SK-N-SH (cell line): Measurements from ENCODE around the gene PDIA5. TPM values are rescaled to one million over a fixed set of nuclear protein-coding genes. Genes with fewer than 3 reads are reported as not detected.

Source experiments
- CTCF ChIA-PET: fragments of 300-600, 350-600 bp; formaldehyde crosslinking; extraction: SDS; loops from one replicate; lab custom pipeline; 2021; lab: Yijun Ruan, JAX
- POLR2A ChIA-PET: fragments of 350-600 bp; sonication (Branson Sonifier 250); formaldehyde crosslinking; extraction: SDS; loops from one replicate; lab custom pipeline; 2020; ENCODE audit warnings: antibody characterized with exemption, inconsistent platforms; lab: Yijun Ruan, JAX
- DNase-seq: peaks from one replicate; pipeline ENCODE4 v3.0.0; 2012
- H2AFZ ChIP-seq: fragments of 200-600 bp; sonication (generic); 2 replicates; pipeline ENCODE4 v1.8.1; 2016; ENCODE audit warnings: antibody characterized with exemption, mild to moderate bottlenecking, low read depth
- H3F3A ChIP-seq: fragments of 200-600 bp; sonication (generic); replicated peaks from 2 replicates; pipeline ENCODE3; 2016; ENCODE audit warnings: antibody characterized with exemption, mild to moderate bottlenecking; ENCODE audit not compliant: insufficient read depth
- H3K27ac ChIP-seq, 2 experiments: fragments of 200-500 bp in 1 of 2; fragments of 200-600 bp in 1 of 2; sonication (Bioruptor generic) in 1 of 2; sonication (generic), shearing (Covaris generic) in 1 of 2; 2 replicates each; pipeline versions ENCODE4 v1.5.1 to v1.6.1; 2014 to 2016; ENCODE audit warnings: low read depth in 2 of 2, inconsistent platforms in 1 of 2, low read length in 1 of 2, mild to moderate bottlenecking in 1 of 2, mixed read lengths in 1 of 2
- H3K27me3 ChIP-seq: fragments of 200-600 bp; sonication (generic), shearing (Covaris generic); 2 replicates; pipeline ENCODE4 v1.6.1; 2016; ENCODE audit warnings: mixed run types; ENCODE audit not compliant: insufficient read depth
- H3K36me3 ChIP-seq, 2 experiments: fragments of 200-500 bp in 1 of 2; fragments of 200-600 bp in 1 of 2; sonication (Bioruptor generic) in 1 of 2; sonication (generic) in 1 of 2; replicated peaks in 1 of 2; 2 replicates each; pipeline versions ENCODE3 to v1.5.1; 2014 to 2016; ENCODE audit warnings: low read length in 1 of 2, mild to moderate bottlenecking in 1 of 2; ENCODE audit not compliant: insufficient read depth in 2 of 2, control insufficient read depth in 1 of 2
- H3K4me1 ChIP-seq, 2 experiments: fragments of 200-500 bp in 1 of 2; fragments of 200-600 bp in 1 of 2; sonication (Bioruptor generic) in 1 of 2; sonication (generic), shearing (Covaris generic) in 1 of 2; 2 replicates each; pipeline versions ENCODE4 v1.5.1 to v1.6.1; 2014 to 2016; ENCODE audit warnings: low read depth in 1 of 2, low read length in 1 of 2, mixed run types in 1 of 2; ENCODE audit not compliant: insufficient read depth in 2 of 2, control insufficient read depth in 1 of 2
- H3K4me2 ChIP-seq: fragments of 200-600 bp; sonication (generic), shearing (Covaris generic); 2 replicates; pipeline ENCODE4 v1.6.1; 2017; ENCODE audit warnings: mixed run types
- H3K4me3 ChIP-seq, 2 experiments: fragments of 200-500 bp in 1 of 2; fragments of 200-600 bp in 1 of 2; sonication (Bioruptor generic) in 1 of 2; sonication (generic), shearing (Covaris generic) in 1 of 2; 2 replicates each; pipeline versions ENCODE4 v1.5.1 to v1.8.1; 2014 to 2016; ENCODE audit warnings: low read depth in 2 of 2, inconsistent platforms in 1 of 2, low read length in 1 of 2, mild to moderate bottlenecking in 1 of 2, mixed read lengths in 1 of 2, moderate library complexity in 1 of 2
- H3K79me2 ChIP-seq: fragments of 200-600 bp; sonication (generic); 2 replicates; pipeline ENCODE4 v1.8.1; 2017; ENCODE audit warnings: mild to moderate bottlenecking; ENCODE audit not compliant: insufficient read depth
- H3K9ac ChIP-seq: fragments of 200-600 bp; sonication (generic); 2 replicates; pipeline ENCODE4 v1.6.1; 2017; ENCODE audit warnings: mixed run types
- H3K9me2 ChIP-seq: fragments of 200-600 bp; sonication (generic); 2 replicates; pipeline ENCODE4 v1.6.1; 2017; ENCODE audit warnings: mixed run types
- H3K9me3 ChIP-seq: fragments of 200-600 bp; sonication (generic); 2 replicates; pipeline ENCODE4 v1.6.1; 2017; ENCODE audit warnings: mixed run types, mild to moderate bottlenecking, moderate library complexity
- H4K20me1 ChIP-seq: fragments of 200-600 bp; sonication (generic); 2 replicates; pipeline ENCODE4 v1.6.1; 2017; ENCODE audit warnings: mild to moderate bottlenecking, mixed run types; ENCODE audit not compliant: insufficient read depth
- EP300 ChIP-seq, 2 experiments: IDR thresholded peaks; 2 replicates each; pipeline versions ENCODE4 v1.4.0 to v1.6.1; 2012; ENCODE audit warnings: borderline replicate concordance in 1 of 2, low read depth in 1 of 2, low read length in 1 of 2
- FOSL2 ChIP-seq: IDR thresholded peaks from 2 replicates; pipeline ENCODE4 v1.4.0; 2012; ENCODE audit warnings: low read depth, mild to moderate bottlenecking, moderate library complexity, borderline replicate concordance
- MEF2A ChIP-seq: IDR thresholded peaks from 2 replicates; pipeline ENCODE4 v1.4.0; 2012; ENCODE audit warnings: low read depth, borderline replicate concordance
- MXI1 ChIP-seq: IDR thresholded peaks from 2 replicates; pipeline ENCODE4 v1.6.1; 2012; ENCODE audit warnings: mild to moderate bottlenecking, low read depth, low read length, improper control_type of control experiment
- NFIC ChIP-seq: IDR thresholded peaks from 2 replicates; pipeline ENCODE4 v1.4.0; 2012; ENCODE audit warnings: borderline replicate concordance
- NRF1 ChIP-seq: IDR thresholded peaks from 2 replicates; pipeline ENCODE4 v1.6.1; 2012; ENCODE audit warnings: low read depth, mild to moderate bottlenecking, low read length
- POLR2AphosphoS5 ChIP-seq: IDR thresholded peaks from 2 replicates; pipeline ENCODE4 v1.6.1; 2012; ENCODE audit warnings: low read depth, low read length
- RAD21 ChIP-seq: IDR thresholded peaks from 2 replicates; pipeline ENCODE4 v1.6.1; 2012; ENCODE audit warnings: mild to moderate bottlenecking, low read length
- RXRA ChIP-seq: IDR thresholded peaks from 2 replicates; pipeline ENCODE4 v1.4.0; 2012; ENCODE audit warnings: low read depth, mild to moderate bottlenecking, borderline replicate concordance
- SMC3 ChIP-seq: IDR thresholded peaks from 2 replicates; pipeline ENCODE4 v1.6.1; 2012; ENCODE audit warnings: low read depth, low read length, improper control_type of control experiment
- TAF1 ChIP-seq: IDR thresholded peaks from 2 replicates; pipeline ENCODE4 v1.6.1; 2012; ENCODE audit warnings: low read depth, mild to moderate bottlenecking, low read length, moderate library complexity, borderline replicate concordance
- TEAD4 ChIP-seq: IDR thresholded peaks from 2 replicates; pipeline ENCODE4 v1.4.0; 2012; ENCODE audit warnings: mild to moderate bottlenecking, borderline replicate concordance; ENCODE audit not compliant: insufficient read depth
- USF2 ChIP-seq: fragments of 150-350 bp; IDR thresholded peaks from 2 replicates; pipeline ENCODE4 v1.6.1; 2017; ENCODE audit warnings: antibody characterized with exemption, low read length, low read depth, borderline replicate concordance
- YY1 ChIP-seq: IDR thresholded peaks from 2 replicates; pipeline ENCODE4 v1.4.0; 2012; ENCODE audit warnings: low read depth, mild to moderate bottlenecking
- polyA plus RNA-seq, 3 experiments: library from polyadenylated mRNA; depleted of rRNA; stranded (reverse); fragments of >200 nt; gene quantifications; 2 replicates each; pipeline ENCODE4 v1.2.3, GENCODE V29; 2012
- TF ChIP-seq, protein P1 (sequence below): IDR thresholded peaks from 2 replicates; pipeline ENCODE4 v1.4.0; 2012; ENCODE audit warnings: low read depth, borderline replicate concordance
- TF ChIP-seq, protein P2 (sequence below): IDR thresholded peaks from 2 replicates; pipeline ENCODE4 v1.6.1; 2012; ENCODE audit warnings: mild to moderate bottlenecking, low read depth, low read length, moderate library complexity
- TF ChIP-seq, protein P3 (sequence below): IDR thresholded peaks from 2 replicates; pipeline ENCODE4 v1.4.0; 2012; ENCODE audit warnings: low read depth

The PDIA5 gene
- polyA plus RNA-seq, 1 of the 3 experiments (the other 2 are of a cell fraction) = 28.6 TPM

GRCh38 chr3:123038751-123039150 is 28.1 kb upstream of the PDIA5 start:
- H4K20me1 ChIP-seq = no peaks in the 10 kb centered on the region
- no peaks in the 10 kb centered on the region for H3K9me2 ChIP-seq
- H3K4me1 ChIP-seq = peaks cover 0 to 6% of the 10 kb centered on the region in 2 experiments; a peak in 1 of 4 replicates
- no peak overlapping the region for H3K9ac ChIP-seq
- no peaks in the 10 kb centered on the region for H3K9me3 ChIP-seq
- peaks cover 6% of the 10 kb centered on the region; the same call in 1 of the 2 replicates for H3K27me3 ChIP-seq
- no peaks in the 10 kb centered on the region for H3F3A ChIP-seq
- CTCF ChIA-PET = interaction anchor here (0.9 to 12.3 kb wide), 3 partner anchors 9 to 646 kb away, joined by 3 to 84 read pairs (median 8); partner anchors contain the start of gene SEMA5B
- H3K36me3 ChIP-seq = no peaks in the 10 kb centered on the region
- no peak overlapping the region for H3K4me2 ChIP-seq
- H3K27ac ChIP-seq = no peak overlapping the region
- TF ChIP-seq POLR2AphosphoS5 = no peak
- no peak for TF ChIP-seq NRF1
- TF ChIP-seq TAF1 = no peak
- no peak for TF ChIP-seq MXI1
- no peak for TF ChIP-seq YY1
- TF ChIP-seq USF2 = no peak
- TF ChIP-seq, protein P1, sequence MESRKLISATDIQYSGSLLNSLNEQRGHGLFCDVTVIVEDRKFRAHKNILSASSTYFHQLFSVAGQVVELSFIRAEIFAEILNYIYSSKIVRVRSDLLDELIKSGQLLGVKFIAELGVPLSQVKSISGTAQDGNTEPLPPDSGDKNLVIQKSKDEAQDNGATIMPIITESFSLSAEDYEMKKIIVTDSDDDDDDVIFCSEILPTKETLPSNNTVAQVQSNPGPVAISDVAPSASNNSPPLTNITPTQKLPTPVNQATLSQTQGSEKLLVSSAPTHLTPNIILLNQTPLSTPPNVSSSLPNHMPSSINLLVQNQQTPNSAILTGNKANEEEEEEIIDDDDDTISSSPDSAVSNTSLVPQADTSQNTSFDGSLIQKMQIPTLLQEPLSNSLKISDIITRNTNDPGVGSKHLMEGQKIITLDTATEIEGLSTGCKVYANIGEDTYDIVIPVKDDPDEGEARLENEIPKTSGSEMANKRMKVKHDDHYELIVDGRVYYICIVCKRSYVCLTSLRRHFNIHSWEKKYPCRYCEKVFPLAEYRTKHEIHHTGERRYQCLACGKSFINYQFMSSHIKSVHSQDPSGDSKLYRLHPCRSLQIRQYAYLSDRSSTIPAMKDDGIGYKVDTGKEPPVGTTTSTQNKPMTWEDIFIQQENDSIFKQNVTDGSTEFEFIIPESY = no peak
- TF ChIP-seq EP300 (IDR thresholded peaks at IDR 0.05; ENCODE audit: borderline replicate concordance in 1 of 2, low read depth in 1 of 2, low read length in 1 of 2) = no peak
- TF ChIP-seq RAD21 = no peak
- TF ChIP-seq FOSL2 = no peak
- no peak for TF ChIP-seq SMC3
- no peak for TF ChIP-seq TEAD4
- TF ChIP-seq, protein P2, sequence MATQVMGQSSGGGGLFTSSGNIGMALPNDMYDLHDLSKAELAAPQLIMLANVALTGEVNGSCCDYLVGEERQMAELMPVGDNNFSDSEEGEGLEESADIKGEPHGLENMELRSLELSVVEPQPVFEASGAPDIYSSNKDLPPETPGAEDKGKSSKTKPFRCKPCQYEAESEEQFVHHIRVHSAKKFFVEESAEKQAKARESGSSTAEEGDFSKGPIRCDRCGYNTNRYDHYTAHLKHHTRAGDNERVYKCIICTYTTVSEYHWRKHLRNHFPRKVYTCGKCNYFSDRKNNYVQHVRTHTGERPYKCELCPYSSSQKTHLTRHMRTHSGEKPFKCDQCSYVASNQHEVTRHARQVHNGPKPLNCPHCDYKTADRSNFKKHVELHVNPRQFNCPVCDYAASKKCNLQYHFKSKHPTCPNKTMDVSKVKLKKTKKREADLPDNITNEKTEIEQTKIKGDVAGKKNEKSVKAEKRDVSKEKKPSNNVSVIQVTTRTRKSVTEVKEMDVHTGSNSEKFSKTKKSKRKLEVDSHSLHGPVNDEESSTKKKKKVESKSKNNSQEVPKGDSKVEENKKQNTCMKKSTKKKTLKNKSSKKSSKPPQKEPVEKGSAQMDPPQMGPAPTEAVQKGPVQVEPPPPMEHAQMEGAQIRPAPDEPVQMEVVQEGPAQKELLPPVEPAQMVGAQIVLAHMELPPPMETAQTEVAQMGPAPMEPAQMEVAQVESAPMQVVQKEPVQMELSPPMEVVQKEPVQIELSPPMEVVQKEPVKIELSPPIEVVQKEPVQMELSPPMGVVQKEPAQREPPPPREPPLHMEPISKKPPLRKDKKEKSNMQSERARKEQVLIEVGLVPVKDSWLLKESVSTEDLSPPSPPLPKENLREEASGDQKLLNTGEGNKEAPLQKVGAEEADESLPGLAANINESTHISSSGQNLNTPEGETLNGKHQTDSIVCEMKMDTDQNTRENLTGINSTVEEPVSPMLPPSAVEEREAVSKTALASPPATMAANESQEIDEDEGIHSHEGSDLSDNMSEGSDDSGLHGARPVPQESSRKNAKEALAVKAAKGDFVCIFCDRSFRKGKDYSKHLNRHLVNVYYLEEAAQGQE = no peak
- TF ChIP-seq, protein P3, sequence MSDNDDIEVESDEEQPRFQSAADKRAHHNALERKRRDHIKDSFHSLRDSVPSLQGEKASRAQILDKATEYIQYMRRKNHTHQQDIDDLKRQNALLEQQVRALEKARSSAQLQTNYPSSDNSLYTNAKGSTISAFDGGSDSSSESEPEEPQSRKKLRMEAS = no peak
- no peak for TF ChIP-seq NFIC
- no peak for TF ChIP-seq RXRA
- no peak for TF ChIP-seq MEF2A
- POLR2A ChIA-PET = no interaction called here
- DNase-seq = no peak
- H3K79me2 ChIP-seq = no peaks in the 10 kb centered on the region
- no peak overlapping the region for H3K4me3 ChIP-seq
- no peak overlapping the region for H2AFZ ChIP-seq
